GM13977 (cell line): Measurements from ENCODE around the gene SNCAIP.

ENCODE experiments used
- DNase-seq: peaks from one replicate; pipeline ENCODE4 v3.0.0; 2012; ENCODE audit warnings: low spot score
- in situ Hi-C: fragments of 300-500 bp; cut with MboI; formaldehyde crosslinking; loops from one replicate; pipeline ENCODE4 v1.12.0; 2022; ENCODE audit warnings: low sequenced_read_pairs, low pct_unique_long_range_greater_than_20kb, mixed read lengths, inconsistent platforms; ENCODE audit not compliant: unreplicated experiment
- TF ChIP-seq, protein P1 (sequence below): IDR thresholded peaks from 2 replicates; pipeline ENCODE4 v1.5.1; 2012; ENCODE audit warnings: mild to moderate bottlenecking, control low read depth; ENCODE audit not compliant: insufficient read depth; ENCODE audit errors: extremely low read depth, missing control alignments

SNCAIP gene

GRCh38 chr5:122457178-122457826 lies 145.3 kb downstream of the SNCAIP start:
- TF ChIP-seq, protein P1, sequence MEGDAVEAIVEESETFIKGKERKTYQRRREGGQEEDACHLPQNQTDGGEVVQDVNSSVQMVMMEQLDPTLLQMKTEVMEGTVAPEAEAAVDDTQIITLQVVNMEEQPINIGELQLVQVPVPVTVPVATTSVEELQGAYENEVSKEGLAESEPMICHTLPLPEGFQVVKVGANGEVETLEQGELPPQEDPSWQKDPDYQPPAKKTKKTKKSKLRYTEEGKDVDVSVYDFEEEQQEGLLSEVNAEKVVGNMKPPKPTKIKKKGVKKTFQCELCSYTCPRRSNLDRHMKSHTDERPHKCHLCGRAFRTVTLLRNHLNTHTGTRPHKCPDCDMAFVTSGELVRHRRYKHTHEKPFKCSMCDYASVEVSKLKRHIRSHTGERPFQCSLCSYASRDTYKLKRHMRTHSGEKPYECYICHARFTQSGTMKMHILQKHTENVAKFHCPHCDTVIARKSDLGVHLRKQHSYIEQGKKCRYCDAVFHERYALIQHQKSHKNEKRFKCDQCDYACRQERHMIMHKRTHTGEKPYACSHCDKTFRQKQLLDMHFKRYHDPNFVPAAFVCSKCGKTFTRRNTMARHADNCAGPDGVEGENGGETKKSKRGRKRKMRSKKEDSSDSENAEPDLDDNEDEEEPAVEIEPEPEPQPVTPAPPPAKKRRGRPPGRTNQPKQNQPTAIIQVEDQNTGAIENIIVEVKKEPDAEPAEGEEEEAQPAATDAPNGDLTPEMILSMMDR = no peak
- DNase-seq = no peak
- in situ Hi-C loops = no loop called here

GRCh38 chr5:122458278-122458872 lies 146.3 kb downstream of the SNCAIP start:
- in situ Hi-C loops = no loop called here

DNA sequence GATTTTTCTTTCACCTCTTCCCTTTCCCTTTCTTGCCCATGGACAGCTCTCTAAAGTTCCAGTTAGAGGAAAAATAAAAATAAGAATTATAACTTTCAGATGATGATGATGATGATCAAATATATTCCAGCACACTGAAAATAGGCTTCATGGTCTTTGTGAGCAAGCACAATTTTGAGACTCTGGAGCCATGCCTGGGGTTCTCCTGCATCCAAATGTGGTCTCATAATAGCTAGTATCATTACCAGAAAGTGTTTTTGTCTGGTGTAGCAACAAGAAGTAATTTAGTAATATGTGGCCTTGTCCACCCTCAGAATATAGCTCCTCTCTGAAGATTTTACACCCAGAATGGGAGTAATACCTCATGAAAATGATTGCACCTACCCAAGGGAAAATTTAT lies 150.4 kb downstream of the SNCAIP start:
- no peak for DNase-seq
- in situ Hi-C loops = no loop called here
- TF ChIP-seq, protein P1 = no peak

More at GRCh38 chr5:122458278-122458872, 146.3 kb downstream of the SNCAIP start:
- peak; percentile 9 for DNase-seq
- TF ChIP-seq, protein P1 = peak; percentile 60

DNA sequence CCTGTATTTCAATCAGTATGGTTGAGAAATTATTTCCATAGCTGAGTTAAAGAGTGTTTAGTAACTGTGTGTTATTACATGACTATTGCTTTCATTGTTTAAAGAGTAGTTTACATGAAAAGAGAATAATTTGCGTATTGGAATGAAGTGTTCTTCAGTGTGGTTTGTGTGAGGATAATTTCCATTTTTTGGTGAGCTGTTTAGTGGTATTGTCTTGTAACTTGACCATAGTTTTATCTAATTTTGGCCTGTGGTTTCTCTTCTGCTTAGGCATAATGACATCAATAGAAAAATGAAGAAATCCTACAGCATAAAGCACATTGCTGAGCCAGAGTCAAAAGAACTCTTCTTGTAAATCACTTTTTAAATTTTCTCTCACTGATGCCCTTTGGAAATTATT lies 151.2 kb downstream of the SNCAIP start:
- no peak for DNase-seq
- TF ChIP-seq, protein P1 = no peak
- in situ Hi-C loops = no loop called here

GRCh38 chr5:122464191-122464590 lies 152.2 kb downstream of the SNCAIP start:
- in situ Hi-C loops = no loop called here
- TF ChIP-seq, protein P1 = no peak
- DNase-seq = no peak

- TF ChIP-seq, protein P1 = no peak
- DNase-seq = no peak
- in situ Hi-C loops = no loop called here
Measured at GRCh38 chr5:122465031-122465577, 153.1 kb downstream of the SNCAIP start.
